ENCODE data around the gene CSK. TPM values are rescaled to one million over a fixed set of nuclear protein-coding genes. Genes with fewer than 3 reads are reported as not detected.

Gene CSK
- total RNA-seq, 1 experiment from 2014 or later = 22.7 TPM

DNA sequence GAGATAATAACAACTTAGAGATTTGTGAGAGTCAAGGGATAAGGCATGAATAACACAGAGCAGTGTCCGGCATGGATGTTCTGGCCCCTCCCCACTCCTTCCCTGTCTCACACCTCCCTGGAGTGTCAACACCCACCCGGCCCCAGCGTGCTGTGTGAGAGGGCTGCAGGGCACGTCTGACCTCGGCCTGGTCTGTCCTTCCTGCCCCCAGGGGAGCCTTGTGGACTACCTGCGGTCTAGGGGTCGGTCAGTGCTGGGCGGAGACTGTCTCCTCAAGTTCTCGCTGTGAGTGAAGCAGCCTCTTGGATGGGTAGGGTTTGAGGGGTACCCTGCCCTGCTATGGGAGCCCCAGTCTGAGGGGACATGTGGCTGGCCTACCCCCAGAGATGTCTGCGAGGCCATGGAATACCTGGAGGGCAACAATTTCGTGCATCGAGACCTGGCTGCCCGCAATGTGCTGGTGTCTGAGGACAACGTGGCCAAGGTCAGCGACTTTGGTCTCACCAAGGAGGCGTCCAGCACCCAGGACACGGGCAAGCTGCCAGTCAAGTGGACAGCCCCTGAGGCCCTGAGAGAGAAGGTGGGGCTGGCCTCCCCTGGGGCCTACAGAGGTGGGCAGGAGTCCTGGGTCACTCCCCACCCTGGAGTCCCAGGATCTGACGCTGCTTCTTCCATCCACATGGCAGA, 19.6 kb downstream of the CSK start:
- DNase-seq (ENCODE audit: low spot score) = no peak

GRCh38 chr15:74802290-74802689, 20.4 kb downstream of the CSK start:
- DNase-seq (ENCODE audit: low spot score) = no peak

DNA sequence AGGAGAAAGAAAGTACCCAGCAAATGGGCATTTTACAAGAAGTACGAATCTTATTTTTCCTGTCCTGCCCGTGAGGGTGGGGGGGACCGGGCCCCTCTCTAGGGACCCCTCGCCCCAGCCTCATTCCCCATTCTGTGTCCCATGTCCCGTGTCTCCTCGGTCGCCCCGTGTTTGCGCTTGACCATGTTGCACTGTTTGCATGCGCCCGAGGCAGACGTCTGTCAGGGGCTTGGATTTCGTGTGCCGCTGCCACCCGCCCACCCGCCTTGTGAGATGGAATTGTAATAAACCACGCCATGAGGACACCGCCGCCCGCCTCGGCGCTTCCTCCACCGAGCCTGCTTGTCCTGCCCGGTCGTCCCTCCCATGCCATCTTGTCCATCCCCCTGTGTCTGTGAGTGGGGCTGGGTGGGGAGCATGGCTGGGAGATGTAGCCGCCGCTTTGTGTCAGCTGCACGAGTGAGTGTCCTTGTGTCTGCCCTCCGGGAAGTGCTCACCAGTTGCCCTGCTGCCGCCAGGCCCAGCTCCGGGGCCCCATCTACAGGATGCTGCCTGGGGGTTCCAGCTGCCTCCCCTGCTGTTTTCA, 21.1 kb downstream of the CSK start:
- DNase-seq (ENCODE audit: low spot score) = no peak

- no peak for DNase-seq (ENCODE audit: low spot score)
Observed at GRCh38 chr15:74804935-74805334, 23.1 kb downstream of the CSK start.

- DNase-seq (ENCODE audit: low spot score) = no peak
Observed at GRCh38 chr15:74807282-74807681, 25.4 kb downstream of the CSK start.

GRCh38 chr15:74808078-74808839, 26.4 kb downstream of the CSK start:
- DNase-seq (ENCODE audit: low spot score) = no peak

DNA sequence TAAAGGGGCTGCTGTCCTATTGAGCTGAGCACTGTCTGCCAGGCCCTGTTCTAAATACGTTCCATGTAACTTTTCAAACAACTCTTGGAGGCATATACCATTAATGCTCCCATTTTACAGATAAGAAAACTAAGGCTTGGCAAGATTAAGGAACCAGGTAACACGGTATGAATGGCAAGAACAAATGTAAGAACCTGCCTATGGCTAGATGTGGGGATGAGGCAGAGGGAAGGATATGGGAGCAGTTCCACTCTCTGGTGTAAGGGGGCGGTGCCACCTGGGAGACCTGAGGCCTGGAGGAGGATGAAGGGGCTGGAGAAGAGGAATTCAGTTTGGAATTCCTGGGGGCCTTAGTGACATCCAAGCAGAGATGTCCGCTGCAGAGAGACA, 27.0 kb downstream of the CSK start:
- DNase-seq (ENCODE audit: low spot score) = no peak

DNA sequence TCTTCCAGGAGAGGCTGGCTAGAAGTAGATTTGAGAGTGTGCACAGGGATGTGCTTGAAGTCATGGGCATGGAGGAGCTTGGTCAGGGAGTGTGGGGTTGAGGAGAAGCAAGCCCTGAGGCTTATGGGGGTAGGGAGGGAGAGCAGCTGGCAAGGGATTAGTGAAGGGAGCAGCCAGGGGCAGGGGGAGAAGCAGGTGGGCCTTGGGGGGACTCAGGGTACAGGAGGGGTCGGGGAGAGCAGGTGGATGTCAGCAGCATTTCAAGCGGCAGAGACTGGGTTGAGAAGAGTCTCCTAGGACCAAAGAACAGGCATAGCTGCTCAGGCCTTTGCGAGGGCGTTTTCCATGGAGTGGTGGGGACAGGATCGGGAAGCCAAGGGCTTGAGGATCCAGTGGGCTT, 27.4 kb downstream of the CSK start:
- DNase-seq (ENCODE audit: low spot score) = no peak

- DNase-seq (ENCODE audit: low spot score) = no peak
Observed at GRCh38 chr15:74809956-74810355, 28.1 kb downstream of the CSK start.

DNA sequence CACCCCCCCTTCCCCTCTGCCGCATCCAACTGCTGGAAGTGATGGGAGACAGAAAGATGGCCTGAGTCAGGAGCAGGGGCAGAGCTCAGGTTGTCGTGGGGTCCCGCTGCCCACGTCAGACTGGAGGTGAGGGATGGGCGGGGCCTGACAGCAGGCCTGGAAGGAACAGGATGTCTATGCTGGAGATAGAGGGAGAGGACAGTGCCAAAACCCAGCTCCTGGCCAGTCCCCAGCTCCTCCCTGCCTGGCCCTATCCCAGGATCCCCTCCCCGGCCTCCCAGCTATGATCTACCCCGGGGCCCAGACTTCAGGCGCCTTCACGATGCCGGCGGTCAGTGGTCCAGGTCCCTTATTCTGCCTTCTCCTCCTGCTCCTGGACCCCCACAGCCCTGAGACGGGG, 30.7 kb downstream of the CSK start, which contains the start of gene LMAN1L:
TSS of gene LMAN1L (plus strand) at position 303 of the 400 bp plus-strand sequence. CDS start at position 323, 20 bp downstream.
- DNase-seq (ENCODE audit: low spot score) = no peak

DNA sequence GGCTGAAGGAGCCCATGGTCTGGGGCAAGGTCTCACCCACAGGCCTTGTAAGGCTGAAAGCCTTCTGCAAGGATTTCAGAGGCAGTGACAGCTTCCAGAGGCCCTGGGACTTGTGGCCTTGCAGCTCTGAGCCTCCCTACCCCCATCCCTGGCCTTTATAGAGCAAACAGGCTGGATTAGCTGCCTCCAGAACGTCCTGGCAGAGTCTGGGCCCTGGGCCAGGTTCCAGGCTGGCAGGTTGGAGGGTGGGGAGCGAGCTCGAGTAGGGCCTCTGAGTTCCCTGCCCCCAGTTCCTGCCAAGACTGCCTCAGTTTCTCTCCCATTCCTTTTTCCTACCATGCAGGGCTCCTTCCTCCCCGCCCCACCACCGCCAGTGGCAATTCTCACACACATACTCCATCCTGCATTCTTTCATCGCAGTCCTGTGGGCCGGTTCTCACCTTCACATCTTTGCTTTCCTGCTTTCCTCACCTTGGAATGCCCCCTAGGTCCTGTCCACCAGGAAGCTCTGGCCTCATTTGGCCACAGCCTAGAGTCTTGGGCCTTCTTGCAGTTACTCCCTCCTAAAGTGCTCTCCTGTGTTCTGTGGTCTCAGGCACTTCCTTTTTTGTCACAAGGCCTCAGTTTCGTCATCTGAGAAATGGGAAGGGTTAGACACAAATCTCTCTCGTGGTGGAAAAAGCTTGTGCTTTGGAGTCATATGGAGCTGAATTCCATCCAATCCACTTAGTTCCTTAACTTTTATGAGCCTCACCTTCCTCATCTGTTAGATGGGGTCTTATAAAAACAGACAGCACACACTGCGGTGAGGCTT, 33.4 kb downstream of the CSK start:
- no peak for DNase-seq (ENCODE audit: low spot score)

GRCh38 chr15:74815961-74816360, 34.1 kb downstream of the CSK start:
- DNase-seq (ENCODE audit: low spot score) = no peak

GRCh38 chr15:74816624-74817369, 34.9 kb downstream of the CSK start:
- DNase-seq (ENCODE audit: low spot score) = no peak

DNA sequence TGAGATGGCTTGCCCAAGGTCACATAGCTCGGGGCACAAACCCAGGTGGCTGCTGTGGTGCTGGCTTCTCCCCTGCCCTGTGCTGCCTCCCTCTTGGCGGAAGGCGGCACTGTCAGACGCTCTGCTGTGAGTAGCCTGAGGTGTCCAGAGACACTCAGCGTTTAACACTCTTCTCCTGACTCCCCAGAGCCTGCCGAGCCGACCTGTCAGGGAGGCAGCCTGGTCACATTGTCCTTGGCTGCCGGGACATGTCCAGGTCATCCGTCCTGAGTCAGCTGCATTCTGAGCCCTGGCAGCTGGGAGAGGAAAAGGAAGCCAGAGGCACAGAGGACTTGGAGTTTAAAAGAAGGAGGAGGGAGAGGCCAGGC, 35.5 kb downstream of the CSK start:
- no peak for DNase-seq (ENCODE audit: low spot score)

GRCh38 chr15:74820056-74820455, 38.2 kb downstream of the CSK start:
- DNase-seq (ENCODE audit: low spot score) = no peak

DNA sequence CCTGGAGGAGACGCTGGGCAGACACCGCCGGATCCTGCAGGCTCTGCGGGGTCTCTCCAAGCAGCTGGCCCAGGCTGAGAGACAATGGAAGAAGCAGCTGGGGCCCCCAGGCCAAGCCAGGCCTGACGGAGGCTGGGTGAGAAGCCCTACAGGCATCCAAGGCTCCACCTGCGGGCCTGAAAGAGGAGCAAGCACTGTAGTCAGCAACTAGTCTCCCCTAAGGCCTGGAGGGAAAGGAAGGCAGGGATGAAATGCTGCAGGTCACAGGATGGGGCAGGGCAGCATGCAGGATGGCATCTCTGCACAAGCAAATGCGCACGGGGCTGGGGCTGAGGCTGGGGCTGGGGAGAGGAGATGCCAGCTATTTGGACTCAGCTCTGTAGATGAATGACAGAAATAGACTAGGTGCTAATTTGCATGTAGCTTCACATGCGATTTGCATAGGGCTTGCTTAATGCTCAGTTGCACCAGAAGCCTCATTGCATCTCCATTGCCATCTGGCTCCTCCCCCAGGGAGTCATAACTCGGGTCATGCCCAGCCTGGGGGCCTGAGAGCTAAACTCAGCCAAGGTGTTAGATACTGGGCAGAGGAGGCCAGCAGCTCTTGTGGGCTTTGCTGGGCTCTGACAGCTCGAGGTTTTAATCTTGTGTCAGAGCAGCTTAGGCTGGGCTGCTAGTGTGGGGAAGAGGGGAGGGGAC, 39.4 kb downstream of the CSK start:
- DNase-seq (ENCODE audit: low spot score) = no peak

- DNase-seq (ENCODE audit: low spot score) = no peak
Observed at GRCh38 chr15:74821790-74822158, 39.9 kb downstream of the CSK start.

DNA sequence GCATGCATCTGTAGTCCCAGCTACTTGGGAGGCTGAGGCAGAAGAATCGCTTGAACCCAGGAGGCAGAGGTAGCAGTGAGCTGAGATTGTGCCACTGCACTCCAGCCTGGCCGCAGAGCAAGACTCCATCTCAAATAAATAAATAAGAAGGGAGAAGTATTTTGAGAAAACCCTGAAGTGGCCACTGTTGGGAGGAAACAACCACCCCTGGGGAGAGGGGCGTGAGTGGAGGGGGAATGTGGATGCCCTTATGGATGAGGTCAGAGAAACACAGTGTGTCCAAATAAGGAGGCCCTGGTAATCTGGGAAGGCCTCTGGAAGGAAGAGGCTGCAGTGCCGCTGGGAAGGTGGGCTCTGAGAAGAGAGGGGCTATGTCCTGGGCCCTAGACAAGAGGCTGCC, 40.4 kb downstream of the CSK start:
- no peak for DNase-seq (ENCODE audit: low spot score)

DNA sequence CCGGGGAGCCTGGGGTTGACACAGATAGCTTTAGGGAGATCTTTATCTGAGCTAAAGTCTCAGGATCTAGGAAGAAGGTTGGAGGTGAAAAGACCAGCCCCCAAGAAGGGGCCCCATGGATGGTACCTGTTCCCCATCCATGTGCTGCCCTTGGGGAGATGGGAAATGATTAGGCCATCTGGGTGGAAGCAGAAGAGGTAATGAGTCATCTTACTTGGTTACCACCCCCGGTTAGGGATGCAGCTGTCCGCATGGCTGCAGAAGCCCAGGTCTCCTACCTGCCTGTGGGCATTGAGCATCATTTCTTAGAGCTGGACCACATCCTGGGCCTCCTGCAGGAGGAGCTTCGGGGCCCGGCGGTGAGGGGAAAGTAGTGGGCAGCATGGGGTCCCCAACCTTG, 41.4 kb downstream of the CSK start:
- no peak for DNase-seq (ENCODE audit: low spot score)

- DNase-seq (ENCODE audit: low spot score) = no peak
Observed at GRCh38 chr15:74824976-74825375, 43.1 kb downstream of the CSK start.

DNA sequence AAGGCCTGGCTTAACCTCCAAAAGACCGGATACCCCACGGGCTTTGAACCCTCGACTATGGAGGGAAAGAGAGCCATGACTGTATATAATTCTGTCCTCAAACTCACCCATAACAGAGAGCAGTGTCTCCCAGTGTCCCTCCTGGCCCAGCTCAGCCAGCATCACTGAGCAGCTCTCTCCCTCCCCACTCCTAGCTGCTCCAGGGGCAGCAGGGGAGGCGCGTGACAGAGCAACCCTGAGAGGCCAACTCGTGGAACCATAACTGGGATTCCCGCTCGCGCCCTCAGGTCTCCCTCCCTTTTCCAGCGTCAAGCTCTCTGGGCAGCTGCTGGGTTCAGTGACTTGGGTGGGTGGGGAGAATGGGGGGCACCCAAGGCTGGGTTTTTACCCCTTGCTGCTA, 44.0 kb downstream of the CSK start:
- no peak for DNase-seq (ENCODE audit: low spot score)

Measured in H4 (cell line).